Fibroblast of lung (primary cell): ENCODE data around the gene TREML2. TPM values are rescaled to one million over a fixed set of nuclear protein-coding genes. Genes with fewer than 3 reads are reported as not detected.

Experiments used
- DNase-seq, 2 donors: peaks; one replicate each; pipeline versions ENCODE4 v3.0.0 to v3.0.0-alpha.2; 2010; ENCODE audit warnings: low read depth in 2 of 2
- H2AFZ ChIP-seq: 2 replicates; pipeline ENCODE4 v1.5.1; 2012; ENCODE audit warnings: low read length, control low read depth, inconsistent platforms
- H3K27ac ChIP-seq: 2 replicates; pipeline ENCODE4 v1.5.1; 2011; ENCODE audit warnings: low read length, control low read depth; ENCODE audit not compliant: insufficient read depth
- H3K27me3 ChIP-seq: 2 replicates; pipeline ENCODE4 v1.5.1; 2011; ENCODE audit warnings: mild to moderate bottlenecking, low read length; ENCODE audit not compliant: control insufficient read depth, insufficient read depth
- H3K36me3 ChIP-seq: 2 replicates; pipeline ENCODE4 v1.5.1; 2011; ENCODE audit warnings: low read length; ENCODE audit not compliant: control insufficient read depth, insufficient read depth
- H3K4me1 ChIP-seq: 2 replicates; pipeline ENCODE4 v1.5.1; 2011; ENCODE audit warnings: low read length; ENCODE audit not compliant: control insufficient read depth, insufficient read depth; ENCODE audit errors: extremely low read depth
- H3K4me2 ChIP-seq: 2 replicates; pipeline ENCODE4 v1.5.1; 2011; ENCODE audit warnings: low read length, control low read depth; ENCODE audit not compliant: insufficient read depth; ENCODE audit errors: extremely low read depth
- H3K4me3 ChIP-seq, 4 experiments: fragments of 200-600 bp in 1 of 4; sonication (generic) in 1 of 4; replicated peaks in 1 of 4; 2 replicates each; pipeline ENCODE4 v1.5.1; 2011 to 2016; ENCODE audit warnings: low read length in 4 of 4, low read depth in 3 of 4, mild to moderate bottlenecking in 3 of 4, control low read depth in 2 of 4, inconsistent platforms in 1 of 4, mixed read lengths in 1 of 4; ENCODE audit not compliant: insufficient read depth in 1 of 4; ENCODE audit errors: control extremely low read depth in 1 of 4
- H3K79me2 ChIP-seq: 2 replicates; pipeline ENCODE4 v1.5.1; 2012; ENCODE audit warnings: mild to moderate bottlenecking, low read length, inconsistent platforms; ENCODE audit not compliant: control insufficient read depth, insufficient read depth
- H3K9ac ChIP-seq: 2 replicates; pipeline ENCODE4 v1.5.1; 2011; ENCODE audit warnings: mild to moderate bottlenecking, low read length, control low read depth; ENCODE audit not compliant: insufficient read depth
- H3K9me3 ChIP-seq: 2 replicates; pipeline ENCODE4 v1.5.1; 2012; ENCODE audit warnings: low read depth, low read length; ENCODE audit not compliant: control insufficient read depth, insufficient read depth
- H4K20me1 ChIP-seq: 2 replicates; pipeline ENCODE4 v1.5.1; 2011; ENCODE audit warnings: low read length; ENCODE audit not compliant: control insufficient read depth, insufficient read depth; ENCODE audit errors: extremely low read depth
- CTCF ChIP-seq, 2 donors: IDR thresholded peaks in 1 of 2; conservative IDR thresholded peaks in 1 of 2; 1 replicate in 1 of 2; 2 replicates in 1 of 2; pipeline ENCODE4 v1.5.1; 2011 to 2012; ENCODE audit warnings: low read length in 2 of 2, control low read depth in 1 of 2, inconsistent platforms in 1 of 2, low read depth in 1 of 2, mild to moderate bottlenecking in 1 of 2
- EZH2 ChIP-seq: IDR thresholded peaks from 2 replicates; pipeline ENCODE4 v1.5.1; 2012; ENCODE audit warnings: low read length, control low read depth, mild to moderate bottlenecking; ENCODE audit errors: missing control alignments
- polyA plus RNA-seq, 2 donors: library from polyadenylated mRNA; depleted of rRNA in 1 of 2; stranded (reverse) in 1 of 2; unstranded in 1 of 2; fragments of >200 nt; gene quantifications; 2 replicates each; pipeline ENCODE4 v1.2.1, GENCODE V29; 2011 to 2012; ENCODE audit warnings: missing spikeins in 1 of 2
- total RNA-seq: library from RNA; depleted of rRNA; stranded (reverse); fragments of >200 nt; gene quantifications from 2 replicates; pipeline ENCODE4 v1.2.1, GENCODE V29; 2014

The TREML2 gene
- total and polyA plus RNA-seq, 2 donors (not counting 1 experiment from before 2014, with no cell fraction given): not detected

DNA sequence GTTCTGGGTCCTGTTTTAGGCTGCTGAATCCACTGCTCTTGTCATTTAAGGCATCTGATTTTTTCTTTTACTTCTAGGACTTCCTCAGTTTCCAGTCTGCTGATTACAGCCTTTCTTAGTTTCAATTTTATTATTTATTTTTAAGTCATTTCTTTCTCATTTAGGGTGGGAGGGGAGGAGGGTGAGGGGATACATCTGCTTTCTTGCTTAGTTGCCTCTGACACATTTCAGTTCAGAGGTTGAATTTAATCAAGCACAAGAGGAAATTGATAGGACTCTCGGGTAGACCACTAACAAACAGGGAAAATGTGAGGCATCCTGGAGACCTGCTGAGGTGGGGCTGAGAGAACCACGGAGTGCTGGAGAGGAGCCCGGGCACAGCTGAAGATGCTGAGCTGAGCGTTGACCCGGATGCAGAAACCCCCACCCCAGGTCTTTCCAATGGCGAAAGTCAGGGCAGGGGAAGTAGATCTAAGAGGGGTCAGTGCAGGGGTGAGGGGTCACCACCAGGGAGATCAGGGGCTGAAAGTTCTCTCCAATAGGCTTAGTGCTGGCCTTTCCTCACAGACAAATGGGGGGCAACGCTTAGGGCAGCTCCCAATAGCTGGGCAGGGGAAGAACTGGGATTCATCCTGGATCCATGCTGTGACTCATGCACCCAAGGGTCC lies 7.6 kb upstream of the TREML2 start:
- Histone ChIP-seq H3K36me3 (no peaks in the 10 kb centered on the region), H3K27me3 (no peaks in the 10 kb centered on the region), H3K4me2 (no peak overlapping the region), H3K9ac (no peak overlapping the region), H4K20me1 (no peaks in the 10 kb centered on the region), H3K4me1 (no peaks in the 10 kb centered on the region), H3K79me2 (no peaks in the 10 kb centered on the region), H3K4me3 (no peak overlapping the region), H3K27ac (no peak overlapping the region), H3K9me3 (no peaks in the 10 kb centered on the region), H2AFZ (no peak overlapping the region)
- TF ChIP-seq CTCF (conservative IDR thresholded peaks at IDR 0.05 in 1 of 2, IDR thresholded peaks at IDR 0.05 in 1 of 2; ENCODE audit: low read depth in 1 of 2, low read length in 2 of 2): no peak
- no peak for TF ChIP-seq EZH2
- no peak for DNase-seq

DNA sequence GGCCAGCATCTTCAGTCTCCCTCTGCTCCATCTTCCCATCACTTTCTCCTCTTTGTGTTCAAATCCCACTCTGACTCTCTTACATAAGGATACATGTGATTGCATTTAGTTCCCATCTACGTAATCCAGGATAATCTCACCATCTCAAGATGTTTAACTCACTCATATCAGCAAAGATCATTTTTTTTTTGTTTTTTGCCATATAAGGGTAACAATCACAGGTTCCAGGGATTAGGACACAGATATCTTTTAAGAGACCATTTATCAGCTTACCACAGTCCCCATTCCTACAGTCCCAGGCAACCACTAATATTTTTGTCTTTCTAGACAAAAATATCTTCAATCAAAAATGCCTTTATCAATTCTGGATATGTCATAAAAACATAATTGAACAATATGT lies 3.2 kb upstream of the TREML2 start:
- Histone ChIP-seq H4K20me1 (no peaks in the 10 kb centered on the region), H3K9ac (no peak overlapping the region), H3K9me3 (no peaks in the 10 kb centered on the region), H3K27me3 (no peaks in the 10 kb centered on the region), H2AFZ (no peak overlapping the region), H3K36me3 (no peaks in the 10 kb centered on the region), H3K79me2 (no peaks in the 10 kb centered on the region), H3K4me3 (no peak overlapping the region), H3K27ac (no peak overlapping the region), H3K4me2 (no peak overlapping the region), H3K4me1 (no peaks in the 10 kb centered on the region)
- no peak for TF ChIP-seq CTCF (conservative IDR thresholded peaks at IDR 0.05 in 1 of 2, IDR thresholded peaks at IDR 0.05 in 1 of 2; ENCODE audit: low read depth in 1 of 2, low read length in 2 of 2)
- TF ChIP-seq EZH2: no peak
- DNase-seq: no peak

DNA sequence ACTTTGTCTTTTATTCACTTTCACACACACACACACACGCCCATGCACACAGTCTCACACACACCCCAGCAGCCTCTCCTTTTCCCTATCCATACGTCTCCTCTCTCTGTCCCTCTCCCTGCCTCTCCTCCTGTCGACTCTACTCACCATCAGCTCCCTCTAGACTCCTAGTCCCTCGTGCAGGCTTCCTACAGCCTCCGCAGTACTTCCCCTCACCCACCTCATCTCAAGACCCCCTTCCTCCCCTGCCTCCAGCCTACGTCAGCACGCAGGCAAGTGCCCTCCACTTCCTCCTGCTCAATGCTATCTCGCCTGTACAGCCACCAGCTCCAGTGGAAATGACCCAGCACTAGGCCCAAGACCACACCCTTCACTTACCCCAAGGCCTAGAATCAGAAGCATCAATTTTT lies 820 bp upstream of the TREML2 start:
- H3K27ac ChIP-seq: no peak overlapping the region
- H3K4me1 ChIP-seq: no peaks in the 10 kb centered on the region
- no peak overlapping the region for H3K9ac ChIP-seq
- no peaks in the 10 kb centered on the region for H3K9me3 ChIP-seq
- no peaks in the 10 kb centered on the region for H3K27me3 ChIP-seq
- no peaks in the 10 kb centered on the region for H4K20me1 ChIP-seq
- H3K36me3 ChIP-seq: no peaks in the 10 kb centered on the region
- no peak overlapping the region for H3K4me3 ChIP-seq
- H3K79me2 ChIP-seq: no peaks in the 10 kb centered on the region
- no peak for TF ChIP-seq CTCF (conservative IDR thresholded peaks at IDR 0.05 in 1 of 2, IDR thresholded peaks at IDR 0.05 in 1 of 2; ENCODE audit: low read depth in 1 of 2, low read length in 2 of 2)
- TF ChIP-seq EZH2: no peak
- H2AFZ ChIP-seq: no peak overlapping the region
- H3K4me2 ChIP-seq: no peak overlapping the region
- DNase-seq: no peak
